ENCODE data around the gene CDC42EP3.

CDC42EP3 gene

DNA sequence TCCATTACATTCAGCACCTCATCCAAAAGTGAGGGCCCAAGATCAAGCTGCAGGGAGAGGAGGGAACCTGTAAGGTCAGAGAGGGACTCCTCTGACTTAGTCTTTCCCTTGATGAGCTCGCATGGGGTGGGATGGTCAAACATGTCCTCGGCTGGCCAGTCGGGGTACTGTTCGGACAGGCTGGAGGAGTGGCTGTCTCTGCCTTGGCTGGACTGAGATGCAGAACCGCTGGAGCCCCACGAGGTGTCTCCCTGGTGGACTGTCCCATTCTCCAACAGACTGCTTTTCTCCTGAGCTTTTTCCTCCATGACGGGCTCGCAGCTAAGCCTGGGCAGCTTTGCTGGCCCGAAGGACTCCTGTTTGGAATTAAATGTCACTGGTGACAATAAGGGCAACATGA lies 25.6 kb downstream of the CDC42EP3 start:
- H3K4me3 ChIP-seq (ENCODE audit: low read length), result no peak overlapping the region
- peaks cover 68% of the 10 kb centered on the region for H3K79me2 ChIP-seq (ENCODE audit: low read length)
- H4K20me1 ChIP-seq (ENCODE audit: insufficient read depth, low read length), result peaks cover 7% of the 10 kb centered on the region; the same call in 1 of the 2 replicates
- H3K36me3 ChIP-seq (replicated peaks; ENCODE audit: low read depth, low read length), result peaks cover 76% of the 10 kb centered on the region
- no peaks in the 10 kb centered on the region for H3K27me3 ChIP-seq (ENCODE audit: low read depth, low read length)
- no peak overlapping the region for H3K27ac ChIP-seq (ENCODE audit: low read length)
- H3K9ac ChIP-seq (ENCODE audit: low read length), result no peak overlapping the region
- no peak overlapping the region for H2AFZ ChIP-seq (ENCODE audit: low read depth, low read length)
- no peak for TF ChIP-seq CTCF (IDR thresholded peaks at IDR 0.05; ENCODE audit: low read depth, low read length)
- TF ChIP-seq EZH2phosphoT487 (IDR thresholded peaks at IDR 0.05; ENCODE audit: low read depth), result no peak
- peaks cover 22% of the 10 kb centered on the region for H3K4me1 ChIP-seq (ENCODE audit: low read length)
- H3K4me2 ChIP-seq (ENCODE audit: low read length), result no peak overlapping the region
- no peaks in the 10 kb centered on the region for H3K9me3 ChIP-seq (ENCODE audit: insufficient read depth, low read length)

GRCh38 chr2:37645362-37645761 lies 26.1 kb downstream of the CDC42EP3 start:
- H3K4me1 ChIP-seq (ENCODE audit: low read length), result peaks cover 18% of the 10 kb centered on the region
- no peaks in the 10 kb centered on the region for H3K27me3 ChIP-seq (ENCODE audit: low read depth, low read length)
- peaks cover 63% of the 10 kb centered on the region for H3K79me2 ChIP-seq (ENCODE audit: low read length)
- TF ChIP-seq CTCF (IDR thresholded peaks at IDR 0.05; ENCODE audit: low read depth, low read length) (no peak), EZH2phosphoT487 (IDR thresholded peaks at IDR 0.05; ENCODE audit: low read depth) (no peak)
- no peak overlapping the region for H3K4me2 ChIP-seq (ENCODE audit: low read length)
- no peak overlapping the region for H3K4me3 ChIP-seq (ENCODE audit: low read length)
- peaks cover 76% of the 10 kb centered on the region for H3K36me3 ChIP-seq (replicated peaks; ENCODE audit: low read depth, low read length)
- no peak overlapping the region for H3K9ac ChIP-seq (ENCODE audit: low read length)
- no peaks in the 10 kb centered on the region for H3K9me3 ChIP-seq (ENCODE audit: insufficient read depth, low read length)
- no peak overlapping the region for H3K27ac ChIP-seq (ENCODE audit: low read length)
- H4K20me1 ChIP-seq (ENCODE audit: insufficient read depth, low read length), result peaks cover 7% of the 10 kb centered on the region; the same call in 1 of the 2 replicates
- no peak overlapping the region for H2AFZ ChIP-seq (ENCODE audit: low read depth, low read length)

GRCh38 chr2:37644191-37644590 lies 27.3 kb downstream of the CDC42EP3 start:
- H3K4me2 ChIP-seq (ENCODE audit: low read length), result no peak overlapping the region
- TF ChIP-seq CTCF (IDR thresholded peaks at IDR 0.05; ENCODE audit: low read depth, low read length) (no peak), EZH2phosphoT487 (IDR thresholded peaks at IDR 0.05; ENCODE audit: low read depth) (no peak)
- peaks cover 17% of the 10 kb centered on the region for H3K4me1 ChIP-seq (ENCODE audit: low read length)

GRCh38 chr2:37643730-37644078 lies 27.7 kb downstream of the CDC42EP3 start:
- Histone ChIP-seq H3K9me3 (ENCODE audit: insufficient read depth, low read length) (no peaks in the 10 kb centered on the region), H3K4me2 (ENCODE audit: low read length) (no peak overlapping the region), H4K20me1 (ENCODE audit: insufficient read depth, low read length) (peaks cover 3% of the 10 kb centered on the region; the same call in 1 of the 2 replicates), H3K4me1 (ENCODE audit: low read length) (peaks cover 17% of the 10 kb centered on the region), H2AFZ (ENCODE audit: low read depth, low read length) (no peak overlapping the region), H3K9ac (ENCODE audit: low read length) (no peak overlapping the region), H3K27ac (ENCODE audit: low read length) (no peak overlapping the region), H3K36me3 (replicated peaks; ENCODE audit: low read depth, low read length) (peaks cover 83% of the 10 kb centered on the region), H3K79me2 (ENCODE audit: low read length) (peaks cover 49% of the 10 kb centered on the region), H3K4me3 (ENCODE audit: low read length) (no peak overlapping the region), H3K27me3 (ENCODE audit: low read depth, low read length) (no peaks in the 10 kb centered on the region)
- TF ChIP-seq EZH2phosphoT487 (IDR thresholded peaks at IDR 0.05; ENCODE audit: low read depth), result no peak
- no peak for TF ChIP-seq CTCF (IDR thresholded peaks at IDR 0.05; ENCODE audit: low read depth, low read length)

More at GRCh38 chr2:37644191-37644590, 27.3 kb downstream of the CDC42EP3 start:
- no peak overlapping the region for H3K9ac ChIP-seq (ENCODE audit: low read length)
- no peaks in the 10 kb centered on the region for H3K9me3 ChIP-seq (ENCODE audit: insufficient read depth, low read length)
- no peak overlapping the region for H3K27ac ChIP-seq (ENCODE audit: low read length)
- no peak overlapping the region for H2AFZ ChIP-seq (ENCODE audit: low read depth, low read length)
- peaks cover 3% of the 10 kb centered on the region; the same call in 1 of the 2 replicates for H4K20me1 ChIP-seq (ENCODE audit: insufficient read depth, low read length)
- H3K4me3 ChIP-seq (ENCODE audit: low read length), result no peak overlapping the region
- H3K36me3 ChIP-seq (replicated peaks; ENCODE audit: low read depth, low read length), result peaks cover 85% of the 10 kb centered on the region
- peaks cover 52% of the 10 kb centered on the region for H3K79me2 ChIP-seq (ENCODE audit: low read length)
- no peaks in the 10 kb centered on the region for H3K27me3 ChIP-seq (ENCODE audit: low read depth, low read length)

All from OCI-LY3 (cell line).